GM18499 (cell line): ENCODE results near the gene EIF1B.
"Not testable (repeated sequence)": the region's sequence is repeated elsewhere in the genome, so short reads cannot be mapped to it uniquely, and the experiment has no call there.

Experiments
- ATAC-seq: cut with Tn5 transposase; IDR thresholded peaks from one replicate; pipeline ENCODE4 v1.9.1; 2021; ENCODE audit warnings: moderate number of reproducible peaks; ENCODE audit not compliant: insufficient read depth, unreplicated experiment

Gene EIF1B

DNA sequence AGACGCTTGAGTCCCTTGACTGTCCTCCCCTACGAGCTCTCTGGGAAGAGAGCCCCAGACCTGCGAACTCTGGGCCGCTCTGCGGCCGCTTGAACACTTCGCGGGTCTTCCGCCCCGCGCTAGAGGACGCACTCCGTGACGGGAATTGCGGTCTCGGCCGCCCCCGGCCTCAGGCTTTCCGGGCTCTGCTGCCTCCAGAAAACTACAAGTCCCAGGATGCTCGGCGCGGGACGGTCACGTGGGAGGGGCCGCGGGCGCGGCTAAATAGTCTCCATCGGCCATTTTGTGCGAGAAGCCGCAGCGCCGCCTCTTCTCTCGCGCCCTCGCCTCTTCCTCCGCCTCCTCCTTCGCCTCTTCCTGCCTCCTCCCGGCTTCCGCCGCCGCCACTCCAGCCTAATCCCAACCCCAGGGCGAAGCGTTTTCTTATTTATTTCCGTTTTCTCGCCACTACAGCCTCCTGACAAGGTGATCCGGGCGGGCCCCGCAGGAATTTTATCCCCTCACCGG is at the start of gene EIF1B:
TSS of gene EIF1B (plus strand) at position 290 of the 507 bp plus-strand sequence. CDS start 235 bp downstream, outside the sequence.
- ATAC-seq: peak; percentile 91

DNA sequence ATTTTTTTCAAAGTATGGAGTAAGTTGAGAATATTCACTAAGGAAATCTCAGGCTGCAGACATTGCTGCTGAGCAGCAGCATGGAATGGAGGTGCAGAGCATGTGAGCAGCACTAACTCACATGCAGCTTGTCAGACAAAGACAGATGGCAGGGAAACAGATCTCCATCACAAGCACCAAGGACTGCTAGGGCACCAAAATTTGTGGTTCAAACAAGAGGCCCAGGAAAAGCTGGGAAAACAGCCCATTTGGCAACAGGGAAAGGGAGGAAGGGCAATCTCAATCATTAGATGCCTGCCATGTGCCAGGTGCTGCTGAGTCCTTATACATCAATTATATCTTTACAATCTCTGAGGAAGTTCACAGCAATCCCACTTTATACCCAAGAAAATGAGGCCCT is 47.2 kb upstream of the EIF1B start:
- ATAC-seq: no peak

DNA sequence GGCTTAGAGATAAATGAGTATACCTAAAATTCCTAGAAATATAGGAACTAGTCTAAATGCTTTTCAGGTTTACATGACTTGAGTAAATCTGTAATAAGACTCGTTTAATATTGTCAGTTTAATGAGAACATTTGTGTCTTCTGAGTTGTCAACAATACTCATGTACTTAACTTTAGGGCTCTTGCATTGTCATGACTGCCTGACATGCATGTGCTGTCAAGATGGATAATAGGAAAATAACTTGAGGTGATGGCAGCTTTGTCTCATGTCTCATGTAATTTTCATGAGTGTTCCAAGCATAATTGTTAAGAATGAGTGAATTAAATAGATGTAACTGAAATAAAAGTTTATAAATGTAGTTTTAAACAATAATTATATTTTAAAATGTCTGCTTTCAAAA is 45.1 kb upstream of the EIF1B start:
- ATAC-seq: no peak

DNA sequence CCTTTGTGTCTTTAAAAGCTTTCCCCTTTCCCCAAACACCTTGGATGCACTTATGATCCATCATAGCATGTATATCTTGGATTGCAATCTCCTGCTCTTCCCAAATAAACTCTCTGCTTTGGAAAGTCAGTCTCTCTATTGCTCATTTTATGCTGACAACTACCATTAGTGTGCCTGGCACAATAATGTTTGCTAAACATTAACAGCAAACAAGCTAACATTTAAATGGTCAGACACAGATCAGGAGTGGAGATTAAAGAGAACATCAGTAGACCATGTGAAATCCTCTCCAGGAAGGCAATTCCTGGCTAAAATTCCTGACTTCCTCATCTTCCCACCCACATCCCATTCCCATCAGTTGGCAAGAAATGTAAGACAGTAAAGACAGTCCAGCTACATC is 44.3 kb upstream of the EIF1B start:
- ATAC-seq: no peak

DNA sequence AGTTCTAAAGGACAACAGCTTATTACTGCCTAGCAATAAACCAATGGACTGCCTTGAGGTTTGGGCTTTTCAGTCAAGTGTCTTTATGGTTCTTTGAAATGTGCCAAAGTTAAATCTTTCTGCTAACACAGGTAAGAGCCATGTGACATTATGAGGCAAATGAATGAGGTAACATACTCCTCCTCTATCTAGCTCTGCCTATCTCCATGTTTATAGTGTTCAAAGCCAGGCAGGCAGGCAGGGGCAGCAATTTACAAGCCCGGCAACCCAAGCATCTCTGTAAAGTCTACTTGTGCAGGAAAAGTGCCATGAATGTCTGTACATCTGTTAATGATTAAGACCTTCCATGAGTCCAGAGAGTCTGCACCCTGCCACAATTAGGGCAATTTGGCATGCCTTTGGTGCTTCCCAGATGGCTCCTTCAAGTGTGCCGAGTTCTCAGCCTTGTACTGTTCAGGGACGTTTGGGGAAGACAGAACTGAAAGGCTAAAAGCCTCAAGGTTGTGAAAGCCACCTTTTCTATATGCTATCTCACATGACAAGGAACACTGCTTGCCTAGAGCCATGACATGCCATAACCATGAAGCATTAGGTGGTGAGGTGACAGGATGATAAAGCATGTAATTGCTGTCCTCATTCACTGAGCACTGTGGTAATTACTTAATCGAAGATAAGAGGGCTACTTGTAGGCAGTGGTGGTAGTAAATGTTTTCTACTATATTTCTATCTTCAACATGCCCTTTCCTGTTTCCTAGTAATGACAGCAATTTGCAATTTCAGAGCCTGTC is 41.4 kb upstream of the EIF1B start:
- ATAC-seq: no peak

DNA sequence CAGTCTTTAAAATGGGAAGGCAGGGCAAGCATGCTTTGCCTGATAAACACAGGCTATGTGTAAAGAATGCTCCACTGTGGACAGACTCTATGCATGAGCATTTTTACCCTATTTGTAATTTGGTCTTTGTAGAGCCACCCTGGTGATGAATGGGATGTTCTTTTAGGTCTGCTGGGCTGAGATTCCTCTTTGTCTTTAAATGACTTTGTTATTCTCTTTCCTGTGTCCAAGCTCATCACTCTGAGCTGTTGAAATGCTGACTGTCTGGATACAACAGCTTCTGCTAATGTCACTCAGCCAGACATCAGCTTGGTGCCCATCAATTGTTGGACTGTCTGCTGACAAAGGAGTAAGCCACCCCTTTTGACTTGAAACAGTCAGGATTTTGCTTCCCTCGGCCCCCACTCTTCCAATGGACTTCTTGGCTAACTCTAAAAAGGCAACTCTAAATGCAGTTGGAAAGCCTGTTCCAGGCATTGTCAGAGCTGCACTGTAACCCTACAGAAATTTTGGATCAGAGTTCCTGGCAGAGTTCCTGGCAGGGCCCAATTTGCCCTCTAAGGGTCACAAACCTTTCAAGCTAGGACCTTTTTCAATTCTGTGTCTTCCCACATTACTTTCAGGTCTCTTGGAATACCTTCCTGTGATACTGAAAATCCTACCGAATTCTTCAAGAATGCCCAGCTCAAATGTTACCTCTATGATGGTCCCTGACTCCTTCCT is 40.5 kb upstream of the EIF1B start:
- ATAC-seq: no peak

DNA sequence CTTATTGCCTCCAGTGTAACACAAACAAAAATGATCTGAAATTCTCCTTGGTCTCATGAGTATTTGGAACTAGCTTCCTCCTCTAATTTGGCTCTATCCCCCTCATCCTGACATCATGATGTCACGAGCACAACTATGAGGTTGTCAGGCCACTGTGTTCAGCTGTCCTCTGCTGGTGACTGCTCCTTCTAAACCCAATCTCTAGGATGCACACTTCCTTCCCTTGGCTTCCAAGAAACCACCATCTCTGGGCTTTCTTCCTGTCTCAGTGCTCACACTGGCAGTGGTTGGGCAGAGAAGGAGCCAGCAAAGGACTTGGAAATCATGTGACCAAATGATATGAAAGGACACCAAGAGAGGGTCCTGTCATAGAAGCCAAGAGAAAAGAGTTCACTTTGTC is 30.7 kb upstream of the EIF1B start:
- ATAC-seq: no peak

DNA sequence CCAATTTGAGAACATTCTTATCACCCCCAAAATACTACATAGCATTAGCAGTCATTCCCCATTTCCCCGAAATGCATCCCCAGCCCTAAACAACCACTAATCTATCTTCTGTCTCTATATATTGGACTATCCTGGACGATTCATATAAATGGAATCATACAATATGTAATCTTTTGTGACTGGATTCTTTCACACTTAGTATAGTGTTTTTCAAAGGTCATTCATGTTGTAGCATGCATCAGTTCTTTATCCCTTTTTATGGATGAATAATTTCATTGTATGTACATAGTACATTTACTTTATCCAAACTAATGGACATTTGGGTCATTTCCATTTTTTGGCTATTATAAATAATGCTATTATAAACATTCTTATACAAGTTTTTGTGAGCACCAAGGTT is 27.5 kb upstream of the EIF1B start:
- no peak for ATAC-seq

DNA sequence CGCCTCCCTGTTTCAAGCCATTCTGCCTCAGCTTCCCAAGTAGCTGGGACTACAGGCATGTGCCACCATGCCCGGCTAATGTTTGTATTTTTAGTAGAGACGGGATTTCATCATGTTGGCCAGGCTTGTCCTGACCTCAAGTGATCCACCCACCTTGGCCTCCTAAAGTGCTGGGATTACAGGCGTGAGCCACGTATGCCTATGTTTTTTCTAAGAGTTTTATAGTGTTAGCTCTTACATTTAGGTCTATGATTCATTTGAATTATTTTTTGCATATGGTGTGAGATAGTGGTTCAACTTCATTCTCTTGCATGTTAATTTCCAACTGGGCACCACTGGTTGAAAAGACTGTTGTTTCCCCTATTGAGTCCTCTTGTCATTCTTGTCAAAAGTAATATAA is 26.4 kb upstream of the EIF1B start:
- not testable (repeated sequence) for ATAC-seq

DNA sequence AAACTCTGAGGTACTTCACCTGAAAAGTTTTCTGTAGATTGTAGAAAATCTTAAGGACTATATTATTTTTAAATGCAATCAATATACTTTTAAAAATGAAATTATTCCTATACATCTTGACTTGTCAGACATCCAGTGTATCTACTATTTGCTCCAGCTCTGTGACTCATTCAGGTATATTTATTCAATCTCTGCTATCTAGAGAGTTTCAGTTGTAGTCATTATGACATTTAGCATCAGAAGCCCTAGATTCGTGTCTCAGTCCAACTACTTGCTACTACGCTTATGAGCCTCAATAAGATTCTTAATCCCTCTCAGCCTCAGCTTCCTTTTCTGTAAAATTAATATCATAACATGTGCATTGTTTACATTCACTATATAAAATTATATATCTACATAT is 22.3 kb upstream of the EIF1B start:
- ATAC-seq: no peak

DNA sequence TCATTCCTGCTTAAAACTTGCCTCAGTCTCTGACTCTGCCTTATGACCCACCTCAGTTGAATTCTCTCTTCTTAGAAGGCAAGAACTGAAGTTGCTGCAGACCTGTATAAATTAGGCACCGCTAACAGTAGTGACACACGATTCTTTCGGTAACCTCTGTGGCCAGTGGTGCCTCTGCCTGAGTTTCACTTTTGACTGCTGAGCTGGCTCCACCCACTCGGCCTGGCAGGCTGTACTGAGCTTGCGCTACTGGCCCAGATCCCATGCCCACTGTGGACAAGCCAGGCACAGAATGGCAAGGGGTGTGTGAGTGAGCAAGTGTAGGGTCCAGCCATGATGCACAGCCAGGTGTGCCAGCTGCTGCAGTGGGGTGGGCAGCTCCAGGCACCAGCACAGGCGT is 19.1 kb upstream of the EIF1B start:
- ATAC-seq: no peak

DNA sequence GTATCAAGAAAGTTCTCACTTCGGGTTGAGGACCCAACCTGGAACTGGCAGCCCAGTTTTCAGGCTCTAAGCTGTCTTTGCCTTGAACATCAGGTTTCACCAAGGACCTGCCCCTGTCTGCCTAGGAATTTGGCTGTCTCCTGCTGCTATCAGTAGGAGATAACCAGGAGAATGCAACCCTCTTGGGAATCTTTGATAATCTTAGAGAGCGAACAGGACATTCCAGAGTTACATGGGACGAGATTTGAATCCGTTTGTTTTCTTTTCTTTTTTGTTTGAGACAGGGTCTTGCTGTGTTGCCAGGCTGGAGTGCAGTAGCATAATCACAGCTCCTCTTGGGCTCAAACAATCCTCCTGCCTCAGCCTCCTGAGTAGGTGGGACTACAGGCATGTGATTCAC is 18.0 kb upstream of the EIF1B start:
- ATAC-seq: no peak

DNA sequence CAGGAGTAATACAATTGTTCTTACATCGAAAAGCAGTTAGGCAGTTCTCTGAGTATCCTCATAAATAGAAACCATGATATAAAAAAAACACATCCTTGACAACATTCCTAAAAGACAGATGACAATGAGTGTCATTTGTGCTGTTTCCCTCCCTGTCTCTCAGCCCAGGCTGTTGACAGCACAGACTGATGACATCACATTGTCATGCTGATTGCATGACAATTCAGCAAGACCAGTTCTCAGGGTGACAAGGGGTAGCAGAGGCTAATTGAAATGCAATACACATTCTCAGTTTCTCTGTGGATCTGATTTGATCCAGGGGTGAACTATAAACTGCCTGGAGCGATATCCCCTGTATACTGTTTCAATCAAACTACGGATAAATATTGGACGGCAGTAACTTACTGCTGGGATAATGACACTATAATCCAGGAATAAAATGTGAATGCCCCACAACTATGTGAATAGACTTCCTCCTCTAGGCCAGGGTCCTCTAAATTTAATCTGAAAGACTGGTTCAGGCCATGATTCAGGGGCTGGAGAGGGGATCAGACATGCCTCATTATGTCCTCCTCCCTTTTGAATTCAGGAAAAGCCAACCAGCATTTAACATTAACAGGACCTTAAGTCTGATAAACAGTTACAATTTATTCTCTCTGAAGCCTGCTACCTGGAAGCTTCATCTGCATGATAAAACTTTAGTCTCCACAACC is 16.7 kb upstream of the EIF1B start:
- no peak for ATAC-seq

DNA sequence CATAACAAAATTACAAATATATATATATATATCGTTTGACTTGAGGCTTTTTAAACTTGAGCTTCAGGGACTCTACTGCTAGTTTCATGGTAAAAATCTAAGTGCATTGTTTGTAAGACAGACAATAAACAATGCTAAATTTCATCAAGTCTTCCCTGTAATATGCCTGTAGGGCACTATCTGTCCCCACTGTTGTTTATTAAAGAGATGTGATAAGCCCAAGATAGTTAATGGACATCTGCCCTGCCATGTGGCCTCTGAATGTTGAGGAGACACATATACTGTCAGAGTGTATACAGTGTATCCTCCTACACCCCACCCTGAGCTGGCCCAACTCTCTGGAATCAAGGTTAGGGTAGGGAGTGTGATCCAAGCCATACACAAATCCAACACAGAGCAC is 15.1 kb upstream of the EIF1B start:
- ATAC-seq: no peak

DNA sequence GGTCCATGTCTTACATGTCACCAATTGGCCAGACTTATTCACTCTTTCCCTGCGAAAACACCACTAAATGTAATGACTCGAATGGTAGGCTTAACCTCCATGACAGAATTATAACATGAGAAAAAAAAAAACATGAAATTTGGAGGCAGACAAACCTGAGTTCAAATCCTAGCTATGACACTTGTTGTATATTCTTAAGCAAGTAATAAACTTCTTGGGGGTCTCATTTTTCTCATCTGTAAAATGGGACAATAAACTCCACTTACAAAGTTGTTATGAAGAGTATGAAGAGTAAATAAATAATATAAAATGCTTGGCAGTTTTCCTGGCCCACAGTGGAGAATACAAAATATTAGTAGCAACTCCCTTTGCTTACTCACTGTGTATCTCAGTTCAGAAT is 11.4 kb upstream of the EIF1B start:
- no peak for ATAC-seq

DNA sequence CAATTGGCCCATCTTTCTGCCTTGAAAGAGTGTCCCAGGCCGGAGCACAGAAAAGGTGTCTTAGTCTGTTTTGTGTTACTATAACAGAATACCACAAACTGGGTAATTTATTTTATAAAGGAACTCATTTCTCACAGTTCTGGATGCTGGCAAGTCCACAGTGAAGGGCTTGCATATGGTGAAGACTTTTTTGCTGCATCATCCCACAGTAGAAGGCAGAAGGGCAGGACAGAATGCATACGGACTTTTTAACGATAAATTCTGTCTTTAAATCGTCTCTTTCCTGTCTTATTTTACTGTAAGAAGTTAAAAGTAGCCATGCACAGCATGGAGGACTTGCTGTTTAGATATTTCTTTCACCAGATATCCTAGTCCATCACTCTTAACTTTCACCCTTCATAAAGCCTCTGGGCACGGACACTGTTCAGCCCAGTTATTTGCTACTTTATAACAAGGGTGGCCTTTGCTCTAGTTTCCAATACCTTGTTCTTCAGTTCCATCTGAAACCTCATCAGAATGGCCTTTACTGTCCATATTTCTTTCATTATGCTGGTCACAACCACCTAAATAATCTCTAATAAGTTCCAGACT is 10.3 kb upstream of the EIF1B start:
- no peak for ATAC-seq

DNA sequence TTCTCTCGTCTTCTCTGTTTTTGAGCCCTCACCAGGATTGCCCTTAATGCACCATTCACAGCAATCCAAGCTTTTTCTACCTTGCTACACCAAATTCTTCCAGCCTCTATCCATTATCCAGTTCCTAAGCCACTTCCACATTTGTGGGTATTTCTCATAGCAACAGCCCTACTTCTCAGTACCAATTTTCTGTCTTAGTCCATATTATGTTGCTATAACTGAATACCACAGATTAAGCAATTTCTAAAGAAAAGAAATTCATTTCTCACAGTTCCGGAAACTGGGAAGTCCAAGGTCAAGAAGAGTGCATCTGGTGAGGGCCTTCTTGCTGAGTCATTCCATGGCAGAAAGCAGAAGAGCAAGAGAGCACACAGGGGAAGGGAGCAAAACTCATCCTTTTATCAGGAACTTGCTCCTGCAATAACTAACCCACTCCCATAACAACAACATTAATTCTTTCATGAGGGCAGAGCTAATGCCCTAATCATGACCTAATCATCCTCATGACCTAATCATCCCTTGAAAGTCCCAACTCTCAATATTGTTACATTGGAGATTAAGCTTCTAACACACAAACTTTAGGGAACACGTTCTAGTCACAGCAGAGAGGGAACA is 9.7 kb upstream of the EIF1B start:
- no peak for ATAC-seq

DNA sequence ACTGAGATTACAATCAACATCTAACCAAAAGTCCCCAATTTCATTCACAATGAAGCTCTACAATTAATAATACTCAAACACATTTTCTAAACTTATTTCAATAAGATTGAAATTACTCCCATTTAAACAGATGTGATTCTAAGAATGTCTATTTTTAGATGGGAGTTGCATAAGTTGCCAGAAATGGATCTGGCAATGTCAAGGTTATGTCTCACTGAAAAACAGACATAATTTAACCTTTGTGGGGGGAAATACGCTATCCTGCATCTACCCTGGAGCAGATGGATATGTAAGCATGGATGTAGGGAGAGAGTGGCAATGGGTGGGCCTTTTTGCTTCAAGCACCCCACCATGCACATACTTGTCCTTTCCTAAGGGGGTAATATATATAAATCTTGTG is 6.7 kb upstream of the EIF1B start:
- ATAC-seq: no peak

DNA sequence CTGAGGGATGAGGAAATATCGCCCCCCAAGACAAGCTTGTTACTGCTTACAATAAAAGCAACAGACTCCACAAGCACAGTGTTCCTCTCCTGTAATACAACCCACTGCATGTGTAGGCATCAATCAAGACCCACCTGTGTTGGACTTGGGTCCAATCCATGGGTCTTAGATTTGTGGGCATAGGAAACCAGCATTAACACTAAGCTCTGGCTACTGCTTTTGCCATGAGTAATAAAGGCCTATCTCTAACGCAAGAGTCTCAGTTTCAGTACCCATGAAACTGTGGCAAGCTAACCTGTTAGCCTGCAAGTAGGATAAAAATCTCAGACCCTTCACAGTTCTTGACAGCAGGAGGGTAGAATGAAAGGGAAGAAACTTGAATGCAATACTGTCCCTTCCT is 5.2 kb upstream of the EIF1B start:
- no peak for ATAC-seq

DNA sequence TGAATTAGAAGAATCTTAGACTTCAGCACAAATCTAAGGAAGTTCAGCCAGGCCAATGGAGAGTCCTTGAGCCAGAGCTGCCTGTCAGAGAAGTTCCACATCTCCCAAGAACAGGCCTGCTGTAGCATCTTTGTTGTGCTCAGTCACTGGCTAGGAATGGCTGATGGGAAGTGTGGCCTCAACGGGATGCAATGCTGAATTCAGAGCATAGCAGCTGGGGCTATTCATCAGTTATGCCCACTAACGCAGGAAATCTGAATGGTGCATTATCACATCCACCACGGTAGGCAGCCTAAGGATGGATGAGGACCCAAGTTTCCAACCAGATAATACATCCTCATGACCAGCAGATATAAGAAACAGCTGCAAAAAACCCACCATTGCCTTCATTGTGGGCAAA is 3.2 kb upstream of the EIF1B start:
- no peak for ATAC-seq
